ENCODE data around the gene STK16. TPM values are rescaled to one million over a fixed set of nuclear protein-coding genes. Genes with fewer than 3 reads are reported as not detected.

Gene STK16
- total and polyA plus RNA-seq, 2 donors = 11.2 to 36.3 TPM

- Histone ChIP-seq H3K4me3 (ENCODE audit: low read depth, low read length) (no peak overlapping the region), H3K27ac (ENCODE audit: low read depth) (peak overlapping the region; percentile 84), H3K36me3 (ENCODE audit: insufficient read depth) (peaks cover 4% of the 10 kb centered on the region), H3K4me1 (ENCODE audit: insufficient read depth) (no peaks in the 10 kb centered on the region)
- DNase-seq (ENCODE audit: extremely low spot score) = peak; percentile 63
- 23% methylated on average over 25 of the region's 25 CpGs for WGBS
Observed at GRCh38 chr2:219277703-219278654, 32.7 kb downstream of the STK16 start.

GRCh38 chr2:219278655-219279150 is 33.4 kb downstream of the STK16 start:
- Histone ChIP-seq H3K27ac (ENCODE audit: low read depth) (peak overlapping the region; percentile 84), H3K4me3 (ENCODE audit: low read depth, low read length) (peak overlapping the region; percentile 12), H3K36me3 (ENCODE audit: insufficient read depth) (peaks cover 4% of the 10 kb centered on the region), H3K4me1 (ENCODE audit: insufficient read depth) (no peaks in the 10 kb centered on the region)
- 13% methylated on average over 9 of the region's 9 CpGs for WGBS
- DNase-seq (ENCODE audit: extremely low spot score) = no peak

- no peaks in the 10 kb centered on the region for H3K4me1 ChIP-seq (ENCODE audit: insufficient read depth)
- WGBS = under 1% methylated on average over 65 of the region's 65 CpGs
- peak within 1 kb of the TSS; percentile 58 for H3K4me3 ChIP-seq (ENCODE audit: low read depth, low read length)
- peaks cover 4% of the 10 kb centered on the region for H3K36me3 ChIP-seq (ENCODE audit: insufficient read depth)
- DNase-seq (ENCODE audit: extremely low spot score) = peak; percentile 94
- peak within 1 kb of the TSS; percentile 88 for H3K27ac ChIP-seq (ENCODE audit: low read depth)
Observed at GRCh38 chr2:219279151-219279915, 34.1 kb downstream of the STK16 start, which contains the start of gene DNAJB2. TSS of gene DNAJB2 (plus strand) at chr2:219279366. CDS start at chr2:219279834, 468 bp downstream.

GRCh38 chr2:219279916-219280516 is 34.7 kb downstream of the STK16 start:
- 44% methylated on average over 12 of the region's 12 CpGs for whole genome bisulfite sequencing
- Histone ChIP-seq H3K4me1 (ENCODE audit: insufficient read depth) (no peaks in the 10 kb centered on the region), H3K36me3 (ENCODE audit: insufficient read depth) (peaks cover 4% of the 10 kb centered on the region), H3K4me3 (ENCODE audit: low read depth, low read length) (peak overlapping the region; percentile 58), H3K27ac (ENCODE audit: low read depth) (peak overlapping the region; percentile 88)
- DNase-seq (ENCODE audit: extremely low spot score) = no peak

- no peak for DNase-seq (ENCODE audit: extremely low spot score)
- H3K4me3 ChIP-seq (ENCODE audit: low read depth, low read length) = no peak overlapping the region
- no peaks in the 10 kb centered on the region for H3K4me1 ChIP-seq (ENCODE audit: insufficient read depth)
- peaks cover 4% of the 10 kb centered on the region for H3K36me3 ChIP-seq (ENCODE audit: insufficient read depth)
- H3K27ac ChIP-seq (ENCODE audit: low read depth) = no peak overlapping the region
- 93% methylated on average over 4 of the region's 4 CpGs for WGBS
Observed at GRCh38 chr2:219280651-219281050, 35.4 kb downstream of the STK16 start.

GRCh38 chr2:219281588-219281987 is 36.3 kb downstream of the STK16 start:
- Histone ChIP-seq H3K4me3 (ENCODE audit: low read depth, low read length) (no peak overlapping the region), H3K4me1 (ENCODE audit: insufficient read depth) (no peaks in the 10 kb centered on the region), H3K27ac (ENCODE audit: low read depth) (no peak overlapping the region), H3K36me3 (ENCODE audit: insufficient read depth) (peaks cover 4% of the 10 kb centered on the region)
- no peak for DNase-seq (ENCODE audit: extremely low spot score)
- WGBS = 74% methylated on average over 8 of the region's 8 CpGs

- H3K27ac ChIP-seq (ENCODE audit: low read depth) = no peak overlapping the region
Observed at GRCh38 chr2:219282375-219282774, 37.1 kb downstream of the STK16 start.

GRCh38 chr2:219282943-219283581 is 37.8 kb downstream of the STK16 start:
- peaks cover 4% of the 10 kb centered on the region for H3K36me3 ChIP-seq (ENCODE audit: insufficient read depth)
- 85% methylated on average over 17 of the region's 17 CpGs for WGBS
- H3K27ac ChIP-seq (ENCODE audit: low read depth) = no peak overlapping the region
- DNase-seq (ENCODE audit: extremely low spot score) = no peak
- no peak overlapping the region for H3K4me3 ChIP-seq (ENCODE audit: low read depth, low read length)
- no peaks in the 10 kb centered on the region for H3K4me1 ChIP-seq (ENCODE audit: insufficient read depth)

More at GRCh38 chr2:219282375-219282774, 37.1 kb downstream of the STK16 start:
- no peak for DNase-seq (ENCODE audit: extremely low spot score)
- no peaks in the 10 kb centered on the region for H3K4me1 ChIP-seq (ENCODE audit: insufficient read depth)
- H3K4me3 ChIP-seq (ENCODE audit: low read depth, low read length) = no peak overlapping the region
- WGBS = 90% methylated on average over 5 of the region's 5 CpGs
- H3K36me3 ChIP-seq (ENCODE audit: insufficient read depth) = peaks cover 4% of the 10 kb centered on the region

- no peak overlapping the region for H3K27ac ChIP-seq (ENCODE audit: low read depth)
- peaks cover 4% of the 10 kb centered on the region for H3K36me3 ChIP-seq (ENCODE audit: insufficient read depth)
- H3K4me1 ChIP-seq (ENCODE audit: insufficient read depth) = no peaks in the 10 kb centered on the region
- no peak overlapping the region for H3K4me3 ChIP-seq (ENCODE audit: low read depth, low read length)
- 88% methylated on average over 16 of the region's 16 CpGs for WGBS
- DNase-seq (ENCODE audit: extremely low spot score) = no peak
Observed at GRCh38 chr2:219284501-219285372, 39.5 kb downstream of the STK16 start.

- 79% methylated on average over 12 of the region's 12 CpGs for WGBS
- Histone ChIP-seq H3K4me3 (ENCODE audit: low read depth, low read length) (no peak overlapping the region), H3K27ac (ENCODE audit: low read depth) (no peak overlapping the region), H3K4me1 (ENCODE audit: insufficient read depth) (no peaks in the 10 kb centered on the region), H3K36me3 (ENCODE audit: insufficient read depth) (peaks cover 4% of the 10 kb centered on the region)
- DNase-seq (ENCODE audit: extremely low spot score) = no peak
Observed at GRCh38 chr2:219285373-219285735, 40.1 kb downstream of the STK16 start.

- Histone ChIP-seq H3K27ac (ENCODE audit: low read depth) (peak overlapping the region; percentile 51), H3K4me1 (ENCODE audit: insufficient read depth) (no peaks in the 10 kb centered on the region), H3K4me3 (ENCODE audit: low read depth, low read length) (no peak overlapping the region), H3K36me3 (ENCODE audit: insufficient read depth) (peaks cover 4% of the 10 kb centered on the region)
- 58% methylated on average over 17 of the region's 17 CpGs for WGBS
- DNase-seq (ENCODE audit: extremely low spot score) = peak; percentile 72
Observed at GRCh38 chr2:219285894-219286425, 40.7 kb downstream of the STK16 start.
